K562 (cell line): ENCODE results near the gene PPL. TPM values are rescaled to one million over a fixed set of nuclear protein-coding genes. Genes with fewer than 3 reads are reported as not detected.
A peak's percentile ranks its signal among the peaks of the same experiment; 100 is the strongest.

Source experiments
- ATAC-seq: fragments of 200-7000 bp; cut with Tn5 transposase; 3 replicates; pipeline ENCODE4 v1.9.1; 2020; ENCODE audit warnings: moderate library complexity
- BruUV-seq: library from RNA; stranded (reverse); fragments of 400-500 nt; replicated peaks from 2 replicates; lab custom pipeline; 2021; lab: Mats Ljungman, UMichigan
- CTCF ChIA-PET: fragments of 300-600 bp; formaldehyde crosslinking; extraction: SDS; loops from one replicate; lab custom pipeline; 2021; ENCODE audit warnings: low intra/inter-chr PET ratio; lab: Yijun Ruan, JAX
- POLR2A ChIA-PET: fragments of 300-600, 350-650 bp; sonication (Branson Sonifier 250); formaldehyde crosslinking; extraction: SDS; loops from one replicate; lab custom pipeline; 2021; ENCODE audit warnings: antibody characterized with exemption, inconsistent platforms; lab: Yijun Ruan, JAX
- DNase-seq, 4 experiments: peaks; one replicate each; pipeline versions ENCODE4 v3.0.0 to v3.0.0-alpha.2; 2011 to 2018; ENCODE audit warnings: low spot score in 3 of 4, mixed read lengths in 3 of 4; ENCODE audit errors: extremely low read depth in 1 of 4
- FAIRE-seq: peaks from 2 replicates; lab custom pipeline; 2011; peaks lifted over from hg19 to GRCh38; lab: Jason Lieb, UNC
- H2AFZ ChIP-seq: 2 replicates; pipeline ENCODE4 v1.6.0; 2011; ENCODE audit warnings: low read depth, low read length, control low read depth, inconsistent platforms
- H3K27ac ChIP-seq: fragments of 200-600 bp; 3 replicates; pipeline ENCODE4 v1.8.0; 2011; ENCODE audit warnings: low read depth, mild to moderate bottlenecking, control low read depth, inconsistent platforms, low read length, moderate library complexity, mixed read lengths; ENCODE audit errors: extremely low read depth
- H3K27me3 ChIP-seq, 2 experiments: fragments of 300-600 bp in 1 of 2; 2 replicates in 1 of 2; 3 replicates in 1 of 2; pipeline versions ENCODE4 v1.6.0 to v1.8.0; 2011; ENCODE audit warnings: inconsistent platforms in 2 of 2, low read length in 2 of 2, mild to moderate bottlenecking in 1 of 2, mixed read lengths in 1 of 2, moderate library complexity in 1 of 2; ENCODE audit not compliant: control insufficient read depth in 2 of 2, insufficient read depth in 2 of 2
- H3K36me3 ChIP-seq: fragments of 300-600 bp; 3 replicates; pipeline ENCODE4 v1.8.0; 2011; ENCODE audit warnings: mild to moderate bottlenecking, low read length, inconsistent platforms; ENCODE audit not compliant: control insufficient read depth, insufficient read depth
- H3K4me1 ChIP-seq, 2 experiments: fragments of 200-600 bp in 1 of 2; replicated peaks in 1 of 2; 2 replicates in 1 of 2; 3 replicates in 1 of 2; pipeline versions ENCODE4 v1.5.1 to v1.8.0; 2011; ENCODE audit warnings: inconsistent platforms in 2 of 2, low read length in 2 of 2, mild to moderate bottlenecking in 1 of 2, mixed read lengths in 1 of 2, moderate library complexity in 1 of 2; ENCODE audit not compliant: control insufficient read depth in 2 of 2, insufficient read depth in 2 of 2
- H3K4me2 ChIP-seq: 2 replicates; pipeline ENCODE4 v1.6.1; 2011; ENCODE audit warnings: low read length, control low read depth, inconsistent platforms, mixed read lengths; ENCODE audit not compliant: insufficient read depth
- H3K4me3 ChIP-seq: fragments of 200-600 bp; sonication (generic), shearing (Covaris generic); 2 replicates; pipeline ENCODE4 v1.5.1; 2016; ENCODE audit warnings: control low read depth, inconsistent platforms
- H3K79me2 ChIP-seq: fragments of 200-600 bp; 3 replicates; pipeline ENCODE4 v1.8.0; 2011; ENCODE audit warnings: low read length, inconsistent platforms; ENCODE audit not compliant: control insufficient read depth, insufficient read depth
- H3K9ac ChIP-seq, 2 experiments: 2 replicates each; pipeline versions ENCODE4 v1.6.0 to v1.6.1; 2011; ENCODE audit warnings: low read depth in 2 of 2, low read length in 2 of 2, control low read depth in 1 of 2, inconsistent platforms in 1 of 2, mild to moderate bottlenecking in 1 of 2, mixed read lengths in 1 of 2; ENCODE audit not compliant: insufficient read depth in 1 of 2
- H3K9me1 ChIP-seq: one replicate; pipeline ENCODE4 v1.6.0; 2011; ENCODE audit warnings: inconsistent platforms, mild to moderate bottlenecking, low read length, moderate library complexity; ENCODE audit not compliant: control insufficient read depth, insufficient read depth
- H3K9me3 ChIP-seq: replicated peaks from 2 replicates; pipeline ENCODE4 v1.5.1; 2011; ENCODE audit warnings: low read depth, low read length, inconsistent platforms; ENCODE audit not compliant: control insufficient read depth, insufficient read depth
- H4K20me1 ChIP-seq: replicated peaks from 2 replicates; pipeline ENCODE4 v1.6.1; 2011; ENCODE audit warnings: low read length, inconsistent platforms, mixed read lengths; ENCODE audit not compliant: control insufficient read depth, insufficient read depth
- BCOR ChIP-seq: fragments of 450-650 bp; IDR thresholded peaks from 2 replicates; pipeline ENCODE4 v1.6.1; 2016
- HES1 ChIP-seq: fragments of 450-650 bp; IDR thresholded peaks from 2 replicates; pipeline ENCODE4 v1.6.1; 2016; ENCODE audit warnings: low read depth, mild to moderate bottlenecking, moderate library complexity
- NELFE ChIP-seq: IDR thresholded peaks from 2 replicates; pipeline ENCODE4 v1.6.1; 2011; ENCODE audit warnings: mild to moderate bottlenecking; ENCODE audit not compliant: insufficient read depth, insufficient read length
- SMAD3 ChIP-seq: fragments of 450-650 bp; formaldehyde crosslinking; conservative IDR thresholded peaks from 2 replicates; pipeline ENCODE4 v1.4.0; 2020; ENCODE audit warnings: mild to moderate bottlenecking
- ZFP1 ChIP-seq: fragments of 450-650 bp; formaldehyde crosslinking; IDR thresholded peaks from 2 replicates; pipeline ENCODE4 v1.4.0; 2020; ENCODE audit warnings: mild to moderate bottlenecking, mixed read lengths
- WGBS: fragments of 100-300 bp; shearing (Covaris generic); methylation state at CpG from one replicate; pipeline ENCODE4 v1.1.6; 2016; ENCODE audit warnings: low coverage, mixed read lengths; ENCODE audit not compliant: insufficient coverage; ENCODE audit errors: missing lambda C conversion rate; 5-methylcytosine and 5-hydroxymethylcytosine counted together
- in situ Hi-C: fragments of 300-500 bp; cut with MboI; formaldehyde crosslinking; loops from 4 replicates; pipeline ENCODE4 v1.15.0; 2018; ENCODE audit warnings: inconsistent platforms, mixed read lengths
- intact Hi-C: fragments of 100-400 bp; cut with micrococcal nuclease; formaldehyde crosslinking; loops from 2 replicates; pipeline ENCODE4 v1.14.2; 2022
- polyA plus RNA-seq, 8 experiments: library from polyadenylated mRNA; depleted of rRNA in 4 of 8; stranded (reverse) in 5 of 8; unstranded in 3 of 8; fragments of >200 nt; fragmentation: Nextera tagmentation in 2 of 8; fragmentation: Illumina TruSeq in 1 of 8; extraction: Ambion mirVana in 2 of 8; extraction: Trizol in 1 of 8; gene quantifications; 2 replicates each; pipeline versions ENCODE4 v1.2.1 to v1.2.3, GENCODE V29; 2011 to 2014; ENCODE audit warnings: inconsistent platforms in 1 of 8, missing spikeins in 1 of 8
- total RNA-seq, 7 experiments: library from RNA; depleted of rRNA in 6 of 7; stranded (reverse); fragments of >200 nt in 6 of 7; fragmentation: Illumina TruSeq in 2 of 7; extraction: Trizol in 2 of 7; gene quantifications; 2 replicates each; pipeline versions ENCODE4 v1.2.1 to v1.2.3, GENCODE V29; 2011 to 2021; ENCODE audit warnings: low replicate concordance in 1 of 7

The PPL gene
- total and polyA plus RNA-seq, 9 of the 15 experiments (the other 6 are each of a cell fraction or from before 2014, with no cell fraction given) = 0.01 to 0.15 (median 0.07) TPM; not detected in 3

- TF ChIP-seq HES1 (no peak), ZFP1 (CRISPR knock-in tag) (no peak), NELFE (no peak)
- TF ChIP-seq, all 486 proteins: peak for 0
Observed at GRCh38 chr16:4910828-4911227, 26.1 kb downstream of the PPL start (continued).

DNA sequence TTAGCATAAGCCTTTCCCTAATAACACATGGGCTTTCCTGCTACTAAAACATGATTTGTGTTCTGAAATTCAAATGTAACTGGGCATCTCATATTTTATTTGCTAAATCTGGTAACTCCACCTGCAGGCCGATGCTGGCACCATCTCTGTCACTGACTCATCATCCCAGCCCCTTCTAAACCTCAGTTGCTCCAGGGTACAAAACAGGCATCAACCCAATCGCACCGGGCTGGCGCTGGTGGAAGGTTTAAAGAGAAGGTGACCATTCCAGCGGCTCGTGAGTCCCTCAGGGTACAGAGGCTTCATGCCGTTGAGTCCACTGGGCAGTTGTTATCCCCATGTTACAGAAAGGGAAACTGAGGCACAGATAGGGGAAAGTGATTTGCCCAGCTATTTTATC, 27.1 kb downstream of the PPL start:
- H3K4me2 ChIP-seq = no peak overlapping the region
- ATAC-seq (no peak), DNase-seq (no peak), FAIRE-seq (no peak)
- no peaks in the 10 kb centered on the region for H3K79me2 ChIP-seq
- peaks cover 0 to 4% of the 10 kb centered on the region in 2 experiments; a peak in 1 of 5 replicates for H3K4me1 ChIP-seq
- H2AFZ ChIP-seq = no peak overlapping the region
- no TSS peak for BruUV-seq
- no peak overlapping the region for H3K9ac ChIP-seq
- no peak overlapping the region for H3K27ac ChIP-seq
- TF ChIP-seq BCOR = 0 out of 2 replicates have a peak, but pooled peaks have one; percentile 36
- TF ChIP-seq SMAD3 = no peak
- in situ Hi-C loops (no loop called here), intact Hi-C loops (no loop called here)
- H3K27me3 ChIP-seq = peaks cover 16 to 37% of the 10 kb centered on the region in 2 experiments; a peak in 3 of 5 replicates
- POLR2A ChIA-PET = no interaction called here
- no peaks in the 10 kb centered on the region for H3K9me1 ChIP-seq
- no peaks in the 10 kb centered on the region for H3K9me3 ChIP-seq
- H3K36me3 ChIP-seq = no peaks in the 10 kb centered on the region
- 11% methylated on average over 7 of the region's 7 CpGs for WGBS
- no peak overlapping the region for H3K4me3 ChIP-seq
- no peaks in the 10 kb centered on the region for H4K20me1 ChIP-seq
- CTCF ChIA-PET = interaction anchor here (1.6 kb wide), 1 partner anchor 193 kb away, joined by 5 read pairs; no protein-coding TSS in a partner anchor
